HFFc6 (cell line): ENCODE measurements around the gene CCDC192. TPM values are rescaled to one million over a fixed set of nuclear protein-coding genes. Genes with fewer than 3 reads are reported as not detected.
"Not testable (repeated sequence)": the region's sequence is repeated elsewhere in the genome, so short reads cannot be mapped to it uniquely, and the experiment has no call there.

ENCODE experiments used
- DNase-seq: peaks from one replicate; pipeline ENCODE4 v3.0.0-alpha.2; 2018
- H3K27ac Mint-ChIP-seq: 2 replicates; pipeline ENCODE4 v1.8.0; 2020; ENCODE audit warnings: mild to moderate bottlenecking, mixed read lengths
- H3K27me3 Mint-ChIP-seq: 2 replicates; pipeline ENCODE4 v1.8.0; 2021; ENCODE audit warnings: mild to moderate bottlenecking, moderate library complexity, mixed read lengths; ENCODE audit not compliant: insufficient read depth
- H3K36me3 Mint-ChIP-seq: 2 replicates; pipeline ENCODE4 v1.8.0; 2021; ENCODE audit warnings: low read depth, mixed read lengths
- H3K4me1 Mint-ChIP-seq: 2 replicates; pipeline ENCODE4 v1.8.0; 2020; ENCODE audit warnings: low read depth, mixed read lengths
- H3K4me3 Mint-ChIP-seq: 2 replicates; pipeline ENCODE4 v1.8.0; 2020; ENCODE audit warnings: mild to moderate bottlenecking, moderate library complexity, mixed read lengths
- H3K9me3 Mint-ChIP-seq: 2 replicates; pipeline ENCODE4 v1.8.0; 2020; ENCODE audit warnings: mild to moderate bottlenecking, mixed read lengths
- CTCF ChIP-seq: fragments of 200-600 bp; sonication (generic); IDR thresholded peaks from 2 replicates; pipeline ENCODE4 v1.5.0; 2021; ENCODE audit warnings: antibody characterized with exemption, mild to moderate bottlenecking
- total RNA-seq, 6 experiments: library from RNA; stranded (reverse); fragmentation: NEBNext Ultra II Directional; extraction: Animal tissue kit (Norgen Biotek cat#: 25700); gene quantifications; 2 replicates in 1 of 6; 3 replicates in 5 of 6; pipeline ENCODE4 v1.2.3, GENCODE V29; 2021

Gene CCDC192
- total RNA-seq, 6 experiments from 2014 or later = not detected

- H3K27me3 Mint-ChIP-seq = peaks cover 6% of the 10 kb centered on the region
- H3K36me3 Mint-ChIP-seq = no peaks in the 10 kb centered on the region
- DNase-seq = no peak
- no peak for TF ChIP-seq CTCF
- peaks cover 12% of the 10 kb centered on the region for H3K4me1 Mint-ChIP-seq
- no peaks in the 10 kb centered on the region for H3K9me3 Mint-ChIP-seq
- H3K27ac Mint-ChIP-seq = no peak overlapping the region
- no peak overlapping the region for H3K4me3 Mint-ChIP-seq
Observed at GRCh38 chr5:127769386-127769785, 66.2 kb downstream of the CCDC192 start.

GRCh38 chr5:127770272-127770671, 67.1 kb downstream of the CCDC192 start:
- H3K36me3 Mint-ChIP-seq = no peaks in the 10 kb centered on the region
- DNase-seq = no peak
- H3K9me3 Mint-ChIP-seq = no peaks in the 10 kb centered on the region
- no peak overlapping the region for H3K27ac Mint-ChIP-seq
- H3K4me3 Mint-ChIP-seq = no peak overlapping the region
- H3K27me3 Mint-ChIP-seq = peaks cover 11% of the 10 kb centered on the region
- TF ChIP-seq CTCF = no peak
- H3K4me1 Mint-ChIP-seq = peaks cover 12% of the 10 kb centered on the region

- peaks cover 17% of the 10 kb centered on the region for H3K27me3 Mint-ChIP-seq
- H3K4me3 Mint-ChIP-seq = no peak overlapping the region
- H3K4me1 Mint-ChIP-seq = no peaks in the 10 kb centered on the region
- no peak for TF ChIP-seq CTCF
- H3K36me3 Mint-ChIP-seq = peaks cover 4% of the 10 kb centered on the region; the same call in 1 of the 2 replicates
- no peak for DNase-seq
- H3K27ac Mint-ChIP-seq = no peak overlapping the region
- peaks cover 12% of the 10 kb centered on the region for H3K9me3 Mint-ChIP-seq
Observed at GRCh38 chr5:127772531-127772930, 69.3 kb downstream of the CCDC192 start.

- TF ChIP-seq CTCF = no peak
- no peaks in the 10 kb centered on the region for H3K4me1 Mint-ChIP-seq
- H3K27ac Mint-ChIP-seq = no peak overlapping the region
- H3K4me3 Mint-ChIP-seq = no peak overlapping the region
- DNase-seq = no peak
- H3K9me3 Mint-ChIP-seq = peaks cover 25% of the 10 kb centered on the region
- peaks cover 16% of the 10 kb centered on the region; the same call in 1 of the 2 replicates for H3K36me3 Mint-ChIP-seq
- H3K27me3 Mint-ChIP-seq = peaks cover 16% of the 10 kb centered on the region
Observed at GRCh38 chr5:127774221-127774620, 71.0 kb downstream of the CCDC192 start.

- Mint-ChIP-seq H3K9me3 (peaks cover 25% of the 10 kb centered on the region), H3K27ac (no peak overlapping the region), H3K4me1 (no peaks in the 10 kb centered on the region), H3K36me3 (peaks cover 16% of the 10 kb centered on the region; the same call in 1 of the 2 replicates), H3K4me3 (no peak overlapping the region), H3K27me3 (peaks cover 22% of the 10 kb centered on the region)
- no peak for DNase-seq
- no peak for TF ChIP-seq CTCF
Observed at GRCh38 chr5:127776477-127776876, 73.3 kb downstream of the CCDC192 start.

GRCh38 chr5:127777957-127778356, 74.8 kb downstream of the CCDC192 start:
- H3K9me3 Mint-ChIP-seq = peaks cover 25% of the 10 kb centered on the region
- H3K27ac Mint-ChIP-seq = no peak overlapping the region
- H3K36me3 Mint-ChIP-seq = peaks cover 16% of the 10 kb centered on the region; the same call in 1 of the 2 replicates
- DNase-seq = no peak
- TF ChIP-seq CTCF = no peak
- no peaks in the 10 kb centered on the region for H3K4me1 Mint-ChIP-seq
- peaks cover 27% of the 10 kb centered on the region for H3K27me3 Mint-ChIP-seq
- no peak overlapping the region for H3K4me3 Mint-ChIP-seq

GRCh38 chr5:127782450-127782849, 79.3 kb downstream of the CCDC192 start:
- Mint-ChIP-seq H3K27me3 (peaks cover 25% of the 10 kb centered on the region), H3K9me3 (peaks cover 14% of the 10 kb centered on the region), H3K36me3 (peaks cover 13% of the 10 kb centered on the region; the same call in 1 of the 2 replicates), H3K4me1 (peaks cover 16% of the 10 kb centered on the region)
- not testable (repeated sequence) for DNase-seq, H3K4me3 Mint-ChIP-seq, H3K27ac Mint-ChIP-seq
